ENCODE data around the gene PLAU. TPM values are rescaled to one million over a fixed set of nuclear protein-coding genes. Genes with fewer than 3 reads are reported as not detected.

PLAU gene
- total and polyA plus RNA-seq, 2 experiments from 2014 or later, result 13.3 to 17.5 TPM

DNA sequence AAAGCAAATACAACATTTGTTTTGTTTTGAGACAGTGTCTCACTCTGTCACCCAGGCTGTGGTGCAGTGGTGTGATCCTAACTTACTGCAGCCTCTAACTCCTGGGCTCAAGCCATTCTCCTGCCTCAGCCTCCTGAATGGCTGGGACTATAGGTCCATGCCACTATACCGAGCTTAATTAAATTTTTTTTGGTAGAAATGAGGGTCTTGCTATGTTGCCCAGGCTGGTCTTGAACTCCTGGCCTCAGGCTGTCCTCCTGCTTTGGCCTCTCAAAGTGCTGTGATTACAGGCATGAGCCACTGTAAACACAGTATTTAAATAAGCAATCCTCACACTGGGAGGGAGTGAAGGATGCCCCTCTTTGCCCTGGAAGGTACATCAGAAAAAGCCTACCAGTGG is 32.6 kb upstream of the PLAU start (continued):
- TF ChIP-seq, protein P1, sequence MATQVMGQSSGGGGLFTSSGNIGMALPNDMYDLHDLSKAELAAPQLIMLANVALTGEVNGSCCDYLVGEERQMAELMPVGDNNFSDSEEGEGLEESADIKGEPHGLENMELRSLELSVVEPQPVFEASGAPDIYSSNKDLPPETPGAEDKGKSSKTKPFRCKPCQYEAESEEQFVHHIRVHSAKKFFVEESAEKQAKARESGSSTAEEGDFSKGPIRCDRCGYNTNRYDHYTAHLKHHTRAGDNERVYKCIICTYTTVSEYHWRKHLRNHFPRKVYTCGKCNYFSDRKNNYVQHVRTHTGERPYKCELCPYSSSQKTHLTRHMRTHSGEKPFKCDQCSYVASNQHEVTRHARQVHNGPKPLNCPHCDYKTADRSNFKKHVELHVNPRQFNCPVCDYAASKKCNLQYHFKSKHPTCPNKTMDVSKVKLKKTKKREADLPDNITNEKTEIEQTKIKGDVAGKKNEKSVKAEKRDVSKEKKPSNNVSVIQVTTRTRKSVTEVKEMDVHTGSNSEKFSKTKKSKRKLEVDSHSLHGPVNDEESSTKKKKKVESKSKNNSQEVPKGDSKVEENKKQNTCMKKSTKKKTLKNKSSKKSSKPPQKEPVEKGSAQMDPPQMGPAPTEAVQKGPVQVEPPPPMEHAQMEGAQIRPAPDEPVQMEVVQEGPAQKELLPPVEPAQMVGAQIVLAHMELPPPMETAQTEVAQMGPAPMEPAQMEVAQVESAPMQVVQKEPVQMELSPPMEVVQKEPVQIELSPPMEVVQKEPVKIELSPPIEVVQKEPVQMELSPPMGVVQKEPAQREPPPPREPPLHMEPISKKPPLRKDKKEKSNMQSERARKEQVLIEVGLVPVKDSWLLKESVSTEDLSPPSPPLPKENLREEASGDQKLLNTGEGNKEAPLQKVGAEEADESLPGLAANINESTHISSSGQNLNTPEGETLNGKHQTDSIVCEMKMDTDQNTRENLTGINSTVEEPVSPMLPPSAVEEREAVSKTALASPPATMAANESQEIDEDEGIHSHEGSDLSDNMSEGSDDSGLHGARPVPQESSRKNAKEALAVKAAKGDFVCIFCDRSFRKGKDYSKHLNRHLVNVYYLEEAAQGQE (IDR thresholded peaks at IDR 0.05; ENCODE audit: unreplicated experiment), result no peak
- no peak for TF ChIP-seq CREB1 (CRISPR knock-in tag; IDR thresholded peaks at IDR 0.05; ENCODE audit: low read depth)
- TF ChIP-seq EZH2phosphoT487 (IDR thresholded peaks at IDR 0.05; ENCODE audit: unreplicated experiment), result no peak
- no peak for TF ChIP-seq ZNF114 (CRISPR knock-in tag; IDR thresholded peaks at IDR 0.05)
- no peak for TF ChIP-seq ZNF331 (CRISPR knock-in tag; IDR thresholded peaks at IDR 0.05; ENCODE audit: low read depth)

DNA sequence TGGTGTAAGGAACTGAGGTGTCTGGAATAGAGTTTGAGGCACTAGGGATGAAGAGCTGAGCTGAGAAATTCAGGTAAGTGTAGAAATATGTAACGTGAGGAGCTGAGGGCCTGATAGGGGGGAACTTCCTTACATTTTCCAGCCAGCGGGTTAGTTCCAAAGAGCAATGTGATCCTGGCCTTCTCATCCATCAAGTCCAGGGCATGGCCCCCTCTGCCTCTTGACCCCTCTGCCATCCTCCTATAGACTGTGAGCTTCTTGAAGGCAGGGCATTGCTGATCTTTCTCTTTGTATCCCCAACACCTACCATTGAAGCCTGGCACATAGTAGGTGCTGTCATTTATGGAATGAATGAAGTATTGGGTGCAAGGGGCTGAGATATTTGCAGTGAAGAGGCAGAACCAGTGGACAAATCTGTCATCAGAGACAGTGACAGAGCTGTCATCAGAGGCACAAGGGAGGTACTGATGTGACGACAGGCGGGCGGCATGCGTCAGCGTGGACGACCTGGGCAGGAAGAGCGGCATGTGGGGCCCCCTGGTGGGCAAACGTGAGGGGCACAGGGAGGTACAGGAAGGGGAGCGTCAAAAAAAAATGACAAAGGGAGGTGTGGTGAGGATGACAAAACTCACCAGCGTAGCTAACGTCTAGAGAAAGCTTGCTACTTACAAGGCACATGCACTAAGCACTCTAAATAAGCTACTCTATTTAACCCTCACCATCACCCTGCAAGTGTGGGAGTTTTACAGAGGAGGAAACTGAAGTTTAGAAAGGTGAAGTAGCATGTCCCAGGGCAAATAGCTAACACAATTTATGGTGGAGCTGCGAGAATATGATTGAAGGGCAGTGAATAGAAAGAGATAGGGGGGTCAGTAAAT is 31.4 kb upstream of the PLAU start:
- Mint-ChIP-seq H3K27me3 (ENCODE audit: insufficient read depth, low read depth, poor library complexity) (peaks cover 8% of the 10 kb centered on the region), H3K9me3 (no peaks in the 10 kb centered on the region), H3K4me3 (no peak overlapping the region; the same call in 2 of the 3 replicates), H3K36me3 (ENCODE audit: low read depth) (no peaks in the 10 kb centered on the region), H3K27ac (no peak overlapping the region), H3K4me1 (peaks cover 18% of the 10 kb centered on the region)
- ATAC-seq, result peak; percentile 87
- Histone ChIP-seq H3K4me2 (peak overlapping the region; percentile 49; the same call in 1 of the 2 replicates), H3F3A (replicated peaks; ENCODE audit: low read depth) (0 out of 2 replicates have a peak, but pooled peaks cover 6% of the 10 kb centered on the region), H3K27me3 (ENCODE audit: insufficient read depth) (peaks cover 7% of the 10 kb centered on the region; the same call in 1 of the 2 replicates), H3K9me2 (ENCODE audit: insufficient read depth) (no peaks in the 10 kb centered on the region), H2AFZ (0 out of 2 replicates have a peak overlapping the region, but pooled peaks have one; percentile 39), H3K4me3 (no peak overlapping the region), H3K79me2 (replicated peaks; ENCODE audit: insufficient read depth) (no peaks in the 10 kb centered on the region), H3K4me1 (ENCODE audit: insufficient read depth) (peaks cover 4% of the 10 kb centered on the region), H4K20me1 (replicated peaks; ENCODE audit: insufficient read depth) (no peaks in the 10 kb centered on the region; the same call in 1 of the 2 replicates), H3K36me3 (ENCODE audit: insufficient read depth) (no peaks in the 10 kb centered on the region), H3K27ac (ENCODE audit: low read depth) (no peak overlapping the region)
- TF ChIP-seq, protein P1 (IDR thresholded peaks at IDR 0.05; ENCODE audit: unreplicated experiment), result no peak
- TF ChIP-seq ETS1 (IDR thresholded peaks at IDR 0.05) (0 out of 2 replicates have a peak, but pooled peaks have one; percentile 12), ZNF114 (CRISPR knock-in tag; IDR thresholded peaks at IDR 0.05) (no peak), CREB1 (CRISPR knock-in tag; IDR thresholded peaks at IDR 0.05; ENCODE audit: low read depth) (peak; percentile 85), CTCF (conservative IDR thresholded peaks at IDR 0.05; ENCODE audit: low read depth in 2 of 2) (peak; percentile 91 to 97), ZNF331 (CRISPR knock-in tag; IDR thresholded peaks at IDR 0.05; ENCODE audit: low read depth) (no peak)
- peak; percentile 92 for DNase-seq (ENCODE audit: low spot score)
